Measurements from ENCODE around the gene CYP2F1.
A peak's percentile ranks its signal among the peaks of the same experiment; 100 is the strongest.
"Not testable (repeated sequence)": the region's sequence is repeated elsewhere in the genome, so short reads cannot be mapped to it uniquely, and the experiment has no call there.

The CYP2F1 gene

GRCh38 chr19:41127362-41127761, 13.1 kb downstream of the CYP2F1 start:
- not testable (repeated sequence) for DNase-seq

GRCh38 chr19:41127801-41128300, 13.6 kb downstream of the CYP2F1 start:
- DNase-seq, result peak; percentile 19

DNA sequence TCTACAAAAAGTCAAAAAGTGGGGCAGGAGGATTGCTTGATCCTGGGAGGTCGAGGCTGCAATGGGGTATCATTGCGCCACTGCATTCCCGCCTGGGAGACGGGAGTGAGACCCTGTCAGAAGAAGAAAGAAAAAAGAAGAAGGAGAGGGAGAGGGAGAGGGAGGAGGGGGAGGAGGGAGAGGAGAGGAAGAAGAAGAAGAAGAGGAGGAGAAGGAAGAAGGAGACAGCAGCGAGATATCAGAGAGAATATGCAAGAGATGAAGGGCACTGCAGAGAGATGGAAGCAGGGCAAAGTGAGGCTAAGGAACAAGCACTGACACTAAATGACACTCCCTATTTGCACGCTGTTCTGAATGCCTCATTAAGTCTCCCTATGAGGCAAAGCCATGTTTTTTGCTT, 14.5 kb downstream of the CYP2F1 start:
- no peak for DNase-seq

DNA sequence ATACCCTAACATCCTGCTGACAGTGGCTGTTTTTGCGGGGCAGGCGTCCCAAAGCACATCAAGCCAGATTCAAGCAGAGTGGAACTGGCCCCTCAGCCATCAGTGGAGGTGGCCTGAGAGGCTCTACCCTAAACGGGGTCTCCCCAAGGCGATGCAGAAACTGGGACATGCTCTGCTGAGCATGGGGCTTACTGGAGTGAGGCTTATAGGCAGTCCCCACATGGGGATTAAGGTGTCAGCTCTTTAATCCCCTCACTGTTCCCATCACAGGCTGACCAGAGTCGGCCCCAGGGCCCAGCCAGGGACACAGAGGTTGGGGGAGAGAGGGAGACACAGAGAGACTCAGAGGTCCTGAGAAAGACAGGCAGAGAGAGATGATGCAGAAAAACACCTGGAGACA, 17.0 kb downstream of the CYP2F1 start:
- DNase-seq, result no peak

DNA sequence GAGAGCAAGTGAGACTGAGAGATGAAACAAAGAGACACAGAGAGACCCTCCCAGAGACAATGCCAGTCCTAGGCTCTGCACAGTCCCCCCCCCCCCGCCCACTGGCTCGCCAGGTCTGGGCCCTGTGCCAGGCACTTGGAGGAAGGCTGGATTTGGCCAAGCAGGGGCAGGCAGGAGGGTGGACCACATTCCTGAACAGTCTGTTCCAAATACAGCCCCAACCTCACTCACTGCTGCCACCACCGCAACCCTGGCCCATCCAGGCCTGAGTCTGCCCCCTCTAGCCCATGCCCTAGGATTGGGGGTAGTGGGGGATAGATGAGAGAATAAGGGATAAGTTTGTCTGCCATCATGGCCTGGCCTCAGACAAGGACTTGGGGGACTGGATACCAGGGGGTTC, 19.0 kb downstream of the CYP2F1 start:
- no peak for DNase-seq

- no peak for DNase-seq
Measured at GRCh38 chr19:41134616-41135015, 20.4 kb downstream of the CYP2F1 start.

DNA sequence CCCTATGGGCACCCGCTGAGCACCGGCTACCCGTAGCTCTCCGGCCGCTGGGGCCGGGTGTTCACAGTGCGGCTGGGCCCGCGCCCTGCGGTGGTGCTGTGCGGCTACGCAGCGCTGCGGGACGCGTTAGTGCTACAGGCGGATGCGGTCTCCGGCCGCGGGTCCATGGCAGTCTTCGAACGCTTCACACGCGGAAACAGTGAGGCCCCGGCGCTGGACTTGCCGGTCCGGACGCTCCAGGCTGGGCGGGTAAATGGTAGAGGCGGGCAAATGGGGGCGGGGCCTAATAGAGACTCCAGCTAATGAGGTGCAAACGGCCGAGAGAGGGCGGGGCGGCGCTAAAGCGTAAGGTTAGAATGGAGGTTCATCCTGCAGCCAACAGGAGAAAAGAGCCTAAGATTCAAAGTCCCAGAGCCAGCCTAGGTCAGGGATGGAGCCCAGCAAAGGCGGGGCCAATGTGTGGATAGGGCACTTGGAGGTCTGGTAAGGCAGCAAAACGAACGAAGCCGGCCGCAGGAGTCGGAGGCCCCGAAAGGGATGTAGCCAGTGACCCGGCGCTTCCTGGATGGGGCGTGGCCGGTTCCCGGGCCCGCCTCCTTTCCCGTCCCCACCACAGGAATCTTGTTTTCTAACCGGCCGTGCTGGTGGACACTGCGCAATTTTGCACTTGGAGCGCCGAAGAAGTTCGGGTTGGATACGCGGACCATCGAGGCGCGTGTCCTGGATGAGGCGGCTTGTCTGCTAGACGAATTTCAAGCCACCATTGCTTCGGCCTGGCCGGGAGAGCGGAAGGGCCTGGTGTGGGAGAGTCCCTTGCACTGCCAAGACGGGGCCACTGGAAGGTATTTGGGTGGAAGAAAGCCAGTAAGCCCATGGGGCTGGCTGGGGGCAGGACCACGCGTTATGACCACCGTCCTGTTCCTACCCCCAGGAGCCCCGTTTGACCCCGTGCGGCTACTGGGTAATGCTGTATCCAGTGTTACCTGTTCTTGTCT, 21.5 kb downstream of the CYP2F1 start:
- not testable (repeated sequence) for DNase-seq

DNA sequence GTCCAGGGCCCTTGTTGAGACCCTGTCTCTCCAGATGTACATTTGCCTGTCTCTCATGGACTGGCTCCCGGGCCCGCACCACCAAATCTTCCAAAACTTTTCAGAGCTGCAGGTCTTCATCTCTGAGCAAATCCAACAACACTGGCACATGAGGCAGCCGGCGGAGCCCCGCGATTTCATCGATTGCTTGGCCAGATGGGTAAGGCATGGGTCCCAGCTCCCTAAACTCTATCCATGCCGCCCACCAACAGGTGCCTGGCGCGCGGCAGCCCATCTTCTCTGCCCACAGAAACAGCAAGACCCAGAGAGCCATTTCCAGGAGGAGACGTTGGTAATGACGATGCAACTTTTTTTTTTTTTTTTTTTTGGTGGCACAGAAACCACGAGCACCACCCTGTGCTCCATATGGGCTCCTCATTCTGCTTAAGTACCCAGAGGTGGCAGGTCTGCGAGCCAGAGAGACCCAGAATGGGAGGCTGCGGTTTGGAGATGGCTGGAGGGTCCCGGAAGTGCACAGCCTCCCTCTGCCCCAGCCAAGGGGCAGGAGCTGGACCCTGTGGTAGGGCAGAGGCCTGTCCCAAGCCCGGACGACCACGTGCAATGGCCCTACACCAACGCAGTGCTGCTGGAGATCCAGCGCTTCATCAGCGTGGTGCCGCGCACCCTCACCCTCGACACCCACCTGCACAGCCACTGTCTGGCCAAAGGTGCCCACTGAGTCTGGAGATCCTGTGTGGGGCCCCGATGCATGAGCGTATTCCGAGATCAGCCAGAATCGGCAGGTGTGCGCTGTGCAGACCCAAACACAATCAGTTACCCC, 22.6 kb downstream of the CYP2F1 start:
- no peak for DNase-seq

GRCh38 chr19:41144403-41144802, 30.2 kb downstream of the CYP2F1 start:
- peak; percentile 48 for DNase-seq

DNA sequence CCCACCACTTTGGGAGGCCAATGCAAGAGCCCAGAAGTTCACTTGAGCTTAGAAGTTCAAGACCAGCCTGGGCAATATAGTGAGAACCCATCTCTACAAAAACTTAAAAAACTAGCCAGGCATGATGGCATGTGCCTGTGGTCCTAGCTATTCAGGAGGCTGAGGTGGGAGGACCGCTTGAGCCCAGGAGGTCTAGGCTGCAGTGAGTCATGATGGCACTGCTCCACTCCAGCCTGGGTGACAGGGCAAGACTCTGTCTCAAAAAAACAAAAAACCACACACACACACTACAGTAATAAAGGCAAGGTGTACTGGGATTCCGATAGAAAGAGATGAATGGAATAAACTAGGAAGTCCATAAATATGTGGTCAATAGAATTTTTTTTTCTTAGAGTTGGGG, 35.6 kb downstream of the CYP2F1 start:
- DNase-seq, result no peak

- DNase-seq, result not testable (repeated sequence)
Measured at GRCh38 chr19:41150986-41151385, 36.8 kb downstream of the CYP2F1 start.

DNA sequence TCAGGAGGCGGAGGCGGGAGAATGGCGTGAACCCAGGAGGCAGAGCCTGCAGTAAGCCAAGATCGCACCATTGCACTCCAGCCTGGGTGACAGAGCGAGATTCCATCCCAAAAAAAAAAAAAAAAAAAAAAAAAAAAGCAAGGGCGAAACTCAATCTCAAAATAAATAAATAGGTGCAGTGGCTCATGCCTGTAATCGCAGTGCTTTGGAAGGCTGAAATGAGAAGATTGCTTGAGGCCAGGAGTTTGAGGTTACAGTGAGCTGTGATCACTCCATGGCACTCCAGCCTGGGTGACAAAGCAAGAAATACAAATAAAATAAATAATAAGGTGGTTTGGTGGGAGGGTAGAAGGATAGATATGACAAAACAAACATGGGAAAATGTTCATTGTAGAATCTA, 39.8 kb downstream of the CYP2F1 start:
- no peak for DNase-seq

DNA sequence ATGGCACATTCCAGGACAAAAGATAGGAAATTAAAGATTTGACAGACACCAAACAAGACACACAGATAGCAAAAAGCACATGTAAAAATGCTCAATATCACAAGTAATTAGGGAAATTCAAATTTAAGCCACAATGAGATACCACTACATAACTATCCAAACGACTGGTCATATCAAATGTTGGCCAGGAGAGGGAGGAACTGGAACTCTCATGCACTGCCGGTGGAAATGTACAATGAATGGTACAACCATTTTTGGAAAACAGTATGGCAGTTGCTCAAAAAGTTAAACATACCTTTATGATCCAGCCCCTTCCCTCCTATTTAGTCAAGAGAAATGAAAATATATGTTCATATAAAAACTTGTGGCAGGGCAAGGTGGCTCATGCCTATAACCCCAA, 42.0 kb downstream of the CYP2F1 start:
- DNase-seq, result no peak

GRCh38 chr19:41159881-41160280, 45.6 kb downstream of the CYP2F1 start:
- DNase-seq, result no peak

- DNase-seq, result no peak
Measured at GRCh38 chr19:41161903-41162302, 47.7 kb downstream of the CYP2F1 start.

DNA sequence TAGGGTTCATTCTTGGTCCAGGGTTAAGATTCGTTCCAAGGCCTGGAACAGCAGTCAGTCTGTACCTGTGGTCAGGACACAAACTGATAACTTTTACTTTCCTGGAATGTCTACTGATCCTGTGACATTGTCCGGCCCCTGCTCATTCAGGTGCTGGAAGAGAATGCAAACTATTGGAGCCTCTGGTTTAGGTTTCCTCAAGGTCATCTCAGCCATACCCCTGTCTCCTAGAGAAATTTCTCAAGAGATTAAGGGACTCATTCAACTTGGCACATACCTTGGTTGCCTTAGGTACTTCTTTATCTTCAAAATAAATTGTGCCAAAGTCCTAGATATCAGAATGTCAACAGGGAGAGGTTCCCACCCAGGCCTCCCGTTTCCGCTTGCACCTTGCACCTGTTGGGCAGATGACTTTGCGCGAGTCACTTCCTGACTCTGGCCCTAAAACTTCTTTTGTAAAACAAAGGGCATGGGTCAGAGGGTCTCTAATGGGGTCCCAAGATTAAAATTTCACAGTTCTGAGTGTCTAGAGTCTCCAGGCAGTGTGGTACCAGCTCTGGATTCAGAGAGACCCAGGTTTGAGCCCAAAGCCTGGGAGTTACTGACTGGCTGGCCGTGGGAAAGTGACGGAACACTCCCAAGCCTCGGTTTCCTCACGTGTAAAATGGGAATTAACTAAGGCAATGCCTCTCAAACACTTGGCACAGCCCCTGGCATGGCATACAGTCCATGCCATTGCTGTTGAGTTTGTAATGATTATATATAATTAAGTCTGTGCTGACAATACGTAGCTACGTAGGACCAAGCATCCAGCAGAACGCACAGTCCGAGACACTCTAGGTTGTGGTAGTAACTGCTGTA, 52.9 kb downstream of the CYP2F1 start:
- no peak for DNase-seq

DNA sequence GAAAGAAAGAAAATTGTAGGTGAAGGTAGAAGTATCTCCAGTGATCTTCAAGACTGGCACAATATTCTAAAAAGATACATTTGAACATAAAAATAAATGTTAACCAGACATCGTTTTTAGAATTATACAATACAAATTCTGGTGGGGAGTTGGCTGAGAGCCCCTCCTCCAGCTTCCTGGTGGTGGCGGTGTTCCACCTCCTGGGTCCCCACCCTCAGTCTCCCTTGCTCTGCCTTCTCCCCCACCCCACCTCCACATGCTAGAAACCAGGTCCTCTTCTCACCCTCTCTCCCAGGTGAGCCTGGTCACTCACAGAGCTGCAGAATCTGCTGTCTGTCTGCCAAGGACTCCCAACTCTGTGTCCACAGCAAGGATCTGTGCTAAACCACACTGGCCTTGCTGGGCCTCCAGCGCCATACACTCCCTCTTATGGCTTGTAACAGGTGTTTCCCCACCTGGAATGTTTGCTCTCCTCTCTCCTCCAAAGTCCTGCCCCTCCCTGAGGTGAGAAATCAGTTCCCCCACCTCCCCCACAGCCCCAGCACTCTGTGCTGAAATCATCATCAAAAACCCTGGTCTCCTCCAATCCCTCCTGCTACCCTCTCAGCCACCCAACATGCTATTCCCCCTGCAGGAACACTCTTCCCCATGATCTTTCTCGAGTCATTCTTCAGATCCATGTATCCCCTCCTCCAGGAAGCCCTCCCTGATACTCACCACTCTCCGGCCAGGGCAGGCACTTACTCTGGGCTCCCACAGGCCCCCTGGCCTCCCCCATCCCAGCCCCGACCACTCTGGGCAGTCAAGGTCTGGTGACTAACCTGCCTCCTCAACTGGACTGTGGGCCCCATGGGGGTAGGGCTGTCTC, 58.3 kb downstream of the CYP2F1 start:
- no peak for DNase-seq

DNA sequence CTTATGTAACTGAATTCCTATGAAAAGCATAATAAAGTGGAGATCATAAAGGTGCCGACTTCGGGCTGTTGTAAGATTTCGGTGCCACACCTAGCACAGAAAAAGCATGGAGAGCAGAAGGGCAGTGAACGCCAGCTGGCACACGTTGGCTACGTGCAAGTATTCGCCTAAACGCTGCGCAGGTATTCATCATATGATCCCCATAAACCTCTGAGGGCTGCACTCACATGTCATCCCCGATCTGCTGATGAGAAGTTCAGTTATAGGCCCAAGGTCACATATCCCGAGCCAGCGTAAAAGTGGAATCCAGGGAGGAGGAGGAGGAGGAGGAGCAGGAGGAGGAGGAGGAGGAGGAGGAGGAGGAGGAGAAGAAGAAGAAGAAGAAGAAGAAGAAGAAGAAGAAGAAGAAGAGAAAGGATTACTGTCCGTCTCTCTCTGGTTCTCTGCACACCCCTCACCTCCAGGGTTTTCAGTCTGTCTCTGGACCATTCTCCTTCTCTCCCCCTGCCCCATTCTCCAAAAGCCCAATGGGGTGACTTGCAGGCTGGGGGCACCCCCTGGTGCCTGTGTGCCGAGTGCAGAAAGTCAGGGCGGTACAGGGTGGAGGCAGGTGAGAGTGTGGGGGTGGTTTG, 60.2 kb downstream of the CYP2F1 start:
- no peak for DNase-seq

DNA sequence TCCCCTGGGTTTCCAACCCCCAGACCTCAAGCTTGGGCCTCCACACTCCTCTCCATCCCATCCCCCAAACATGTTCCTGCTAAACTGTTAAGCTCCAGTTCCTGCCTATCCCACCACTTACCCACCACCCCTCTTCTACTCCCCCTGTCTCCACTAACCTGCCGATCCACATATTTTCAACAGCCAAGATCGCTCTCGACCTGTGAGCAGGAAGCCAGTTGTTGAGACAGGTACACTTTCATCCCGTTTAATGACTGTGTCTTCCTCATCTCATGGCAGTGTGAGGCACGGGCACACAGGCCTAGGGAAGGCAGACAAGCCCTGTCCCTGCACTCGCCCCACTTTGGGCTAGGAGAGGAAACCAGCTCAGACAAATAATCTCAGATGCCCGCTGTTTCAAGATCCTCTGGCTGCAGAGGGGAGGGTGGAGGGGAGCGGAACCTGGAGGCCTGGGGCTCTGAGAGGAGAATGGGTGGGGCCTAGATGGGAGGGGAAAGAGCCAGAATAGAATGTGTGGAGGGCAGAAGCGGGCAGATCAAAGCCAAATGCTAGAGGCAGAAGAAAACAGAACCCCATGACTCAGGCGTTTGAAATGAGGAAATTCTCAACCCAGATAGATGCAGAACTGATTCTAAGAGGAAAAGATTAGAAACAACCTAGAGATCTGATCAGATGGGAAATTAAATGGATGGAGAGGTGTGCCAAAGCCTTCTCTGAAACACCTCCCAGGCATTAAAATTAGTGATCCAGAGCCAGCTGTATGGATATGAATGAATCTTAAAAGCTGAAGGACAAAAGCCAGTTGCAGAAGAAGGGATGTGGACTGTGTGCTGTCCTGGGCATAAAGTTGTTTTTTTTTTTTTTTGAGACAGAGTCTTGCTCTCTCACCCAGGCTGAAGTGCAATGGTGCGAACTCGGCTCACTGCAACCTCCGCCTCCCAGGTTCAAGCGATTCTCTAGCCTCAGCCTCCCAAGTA, 61.9 kb downstream of the CYP2F1 start:
- DNase-seq, result no peak
